ENCODE data around the gene INTS6.

INTS6 gene, protein sequence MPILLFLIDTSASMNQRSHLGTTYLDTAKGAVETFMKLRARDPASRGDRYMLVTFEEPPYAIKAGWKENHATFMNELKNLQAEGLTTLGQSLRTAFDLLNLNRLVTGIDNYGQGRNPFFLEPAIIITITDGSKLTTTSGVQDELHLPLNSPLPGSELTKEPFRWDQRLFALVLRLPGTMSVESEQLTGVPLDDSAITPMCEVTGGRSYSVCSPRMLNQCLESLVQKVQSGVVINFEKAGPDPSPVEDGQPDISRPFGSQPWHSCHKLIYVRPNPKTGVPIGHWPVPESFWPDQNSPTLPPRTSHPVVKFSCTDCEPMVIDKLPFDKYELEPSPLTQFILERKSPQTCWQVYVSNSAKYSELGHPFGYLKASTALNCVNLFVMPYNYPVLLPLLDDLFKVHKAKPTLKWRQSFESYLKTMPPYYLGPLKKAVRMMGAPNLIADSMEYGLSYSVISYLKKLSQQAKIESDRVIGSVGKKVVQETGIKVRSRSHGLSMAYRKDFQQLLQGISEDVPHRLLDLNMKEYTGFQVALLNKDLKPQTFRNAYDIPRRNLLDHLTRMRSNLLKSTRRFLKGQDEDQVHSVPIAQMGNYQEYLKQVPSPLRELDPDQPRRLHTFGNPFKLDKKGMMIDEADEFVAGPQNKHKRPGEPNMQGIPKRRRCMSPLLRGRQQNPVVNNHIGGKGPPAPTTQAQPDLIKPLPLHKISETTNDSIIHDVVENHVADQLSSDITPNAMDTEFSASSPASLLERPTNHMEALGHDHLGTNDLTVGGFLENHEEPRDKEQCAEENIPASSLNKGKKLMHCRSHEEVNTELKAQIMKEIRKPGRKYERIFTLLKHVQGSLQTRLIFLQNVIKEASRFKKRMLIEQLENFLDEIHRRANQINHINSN

DNA sequence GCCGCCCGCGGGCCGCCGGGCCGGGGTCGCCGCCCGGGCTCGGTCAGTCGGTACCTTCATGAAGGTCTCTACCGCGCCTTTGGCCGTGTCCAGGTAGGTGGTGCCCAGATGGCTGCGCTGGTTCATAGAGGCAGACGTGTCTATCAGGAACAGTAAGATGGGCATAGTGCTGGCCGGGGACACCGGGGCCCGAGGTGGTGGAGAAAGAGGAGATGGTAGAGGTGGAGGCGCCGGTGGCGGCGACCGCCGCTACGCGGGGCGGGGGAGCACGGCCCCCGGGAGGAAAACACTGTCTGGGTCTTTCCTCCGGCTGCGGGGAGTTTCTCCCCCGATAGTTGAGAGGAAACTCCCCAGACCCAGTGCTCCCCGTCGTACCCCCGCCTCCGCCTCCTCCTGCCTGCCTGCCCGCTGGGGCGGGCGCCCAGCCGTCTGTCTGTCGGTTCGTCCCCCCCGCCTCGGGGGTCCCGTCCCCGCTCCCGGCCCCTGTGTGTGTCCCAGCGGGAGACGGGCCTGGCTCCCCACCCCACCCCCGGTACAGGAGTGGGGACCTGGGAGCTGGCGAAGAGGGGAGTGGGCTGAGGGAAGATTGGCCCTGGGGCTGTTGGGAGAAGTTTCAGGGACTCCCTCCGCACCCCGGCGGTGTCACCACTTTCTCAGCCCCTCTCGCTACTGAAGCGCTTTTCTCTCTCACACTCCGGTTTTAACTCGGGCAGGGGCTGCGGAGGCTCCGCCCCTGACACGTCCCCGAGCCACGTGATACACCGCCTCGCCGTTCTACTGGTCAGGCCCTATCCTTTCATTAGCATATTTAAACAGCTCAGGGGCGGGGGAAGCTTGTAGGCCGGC, at the start of gene INTS6:
Gene INTS6 (minus strand): TSS at position 676 of the 846 bp plus-strand sequence. CDS start 511 bp downstream, at position 165.
- peak; percentile 97 to 98 for DNase-seq (ENCODE audit: low read depth in 2 of 2)

DNA sequence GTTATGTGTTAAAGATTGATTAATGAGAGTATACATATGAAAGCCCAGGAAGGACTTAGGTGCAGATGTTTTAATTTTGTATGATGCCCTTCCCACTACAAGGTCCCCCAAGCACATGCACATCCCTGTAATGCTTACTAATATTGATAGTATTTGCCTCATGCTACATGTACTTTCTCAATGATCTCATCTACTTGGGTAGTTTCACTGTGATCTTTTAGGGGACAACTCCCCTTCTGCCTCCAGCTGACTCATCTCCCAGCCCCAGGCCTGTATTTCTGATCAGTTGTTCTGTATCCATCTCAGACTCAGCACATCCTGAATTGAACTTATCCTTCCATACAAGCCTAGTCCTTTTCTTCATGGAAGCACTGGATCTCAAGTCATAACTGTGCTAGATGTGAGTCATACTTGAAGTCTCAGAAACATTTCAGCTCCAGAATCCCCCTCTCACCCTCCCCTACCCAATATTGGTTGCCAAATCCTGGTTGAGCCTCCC, 49.4 kb upstream of the INTS6 start:
- DNase-seq (ENCODE audit: low read depth in 2 of 2) = peak in 1 of 2 experiments; percentile 26

DNA sequence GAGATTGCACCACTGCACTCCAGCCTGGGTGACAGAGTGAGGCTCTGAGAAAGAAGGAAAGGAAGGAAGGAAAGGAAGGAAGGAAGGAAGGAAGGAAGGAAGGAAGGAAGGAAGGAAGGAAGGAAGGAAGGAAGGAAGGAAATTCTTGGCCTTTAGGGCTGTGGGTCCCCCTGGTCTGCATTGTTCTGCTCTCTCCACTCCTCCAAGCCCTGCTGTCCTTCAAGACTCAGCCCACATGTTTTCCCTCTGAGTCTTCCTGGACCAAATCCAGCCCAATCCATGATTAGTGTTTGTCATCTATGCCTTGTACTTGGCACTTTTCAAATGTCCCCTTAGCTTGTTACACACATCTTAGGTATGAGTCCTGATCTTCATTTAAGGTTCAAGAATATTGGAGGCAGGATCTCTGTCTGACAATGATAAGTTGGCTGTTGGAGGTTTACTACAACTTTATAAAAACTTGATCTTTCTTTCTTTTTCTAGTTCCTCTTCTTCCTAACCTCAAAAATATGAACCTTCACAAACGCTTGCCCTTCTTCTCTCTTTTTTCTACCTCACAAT, 48.8 kb upstream of the INTS6 start:
- DNase-seq (ENCODE audit: low read depth in 2 of 2) = no peak

DNA sequence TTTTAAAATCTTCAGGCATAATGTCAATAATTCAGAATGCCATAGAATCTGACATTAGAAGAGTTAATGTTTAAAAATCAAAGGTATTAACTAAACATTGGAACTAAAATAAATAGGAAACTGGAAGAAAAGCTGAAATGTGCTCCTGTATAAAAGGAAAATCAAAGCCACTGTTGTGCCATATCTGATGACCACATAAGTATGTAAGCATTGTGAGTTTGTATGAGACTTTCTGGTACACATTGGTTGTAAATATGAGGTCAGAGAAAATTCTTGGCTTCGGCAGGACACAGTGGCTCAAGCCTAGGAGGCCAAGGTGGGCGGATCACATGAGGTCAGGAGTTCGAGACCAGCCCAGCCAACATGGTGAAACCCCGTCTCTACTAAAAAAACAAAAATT, 48.3 kb upstream of the INTS6 start:
- no peak for DNase-seq (ENCODE audit: low read depth in 2 of 2)

DNA sequence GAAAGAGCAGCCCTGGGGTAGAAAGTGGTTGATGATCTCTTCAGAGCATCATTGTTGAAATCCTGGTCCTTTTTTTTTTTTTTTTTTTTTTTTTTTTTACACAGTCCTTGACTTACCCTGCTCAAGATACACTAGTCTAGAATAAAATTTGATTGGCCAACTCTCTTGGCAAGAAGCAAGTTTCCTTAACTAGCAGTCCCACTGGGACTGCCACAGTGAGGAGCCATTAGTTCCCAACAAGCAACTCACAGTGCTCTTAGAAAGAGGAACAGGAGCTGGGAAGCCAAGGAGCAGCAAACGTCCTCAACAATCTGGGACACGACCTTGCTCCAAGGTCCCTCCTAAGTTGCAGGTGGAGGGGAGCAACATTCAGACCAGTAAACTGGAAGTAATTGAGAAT, 47.9 kb upstream of the INTS6 start:
- no peak for DNase-seq (ENCODE audit: low read depth in 2 of 2)

DNA sequence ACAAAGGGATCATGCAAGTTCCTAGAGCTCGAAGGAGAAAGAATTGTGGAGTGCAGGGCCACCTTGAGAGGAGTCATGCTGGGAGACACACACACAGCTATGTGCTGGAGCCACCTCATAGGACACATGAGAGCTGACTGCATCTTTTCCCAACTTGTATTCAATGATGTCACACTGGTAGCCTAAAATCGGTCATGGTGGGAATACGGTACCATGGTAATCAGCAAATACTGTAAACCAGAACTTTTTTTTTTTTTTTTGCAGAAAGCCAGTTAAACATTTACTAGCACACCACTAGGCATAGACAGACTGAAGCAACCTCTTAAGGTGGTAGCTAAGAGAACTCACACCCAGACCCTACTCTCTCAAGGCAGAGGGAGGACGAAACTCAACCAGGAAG, 47.0 kb upstream of the INTS6 start:
- no peak for DNase-seq (ENCODE audit: low read depth in 2 of 2)

DNA sequence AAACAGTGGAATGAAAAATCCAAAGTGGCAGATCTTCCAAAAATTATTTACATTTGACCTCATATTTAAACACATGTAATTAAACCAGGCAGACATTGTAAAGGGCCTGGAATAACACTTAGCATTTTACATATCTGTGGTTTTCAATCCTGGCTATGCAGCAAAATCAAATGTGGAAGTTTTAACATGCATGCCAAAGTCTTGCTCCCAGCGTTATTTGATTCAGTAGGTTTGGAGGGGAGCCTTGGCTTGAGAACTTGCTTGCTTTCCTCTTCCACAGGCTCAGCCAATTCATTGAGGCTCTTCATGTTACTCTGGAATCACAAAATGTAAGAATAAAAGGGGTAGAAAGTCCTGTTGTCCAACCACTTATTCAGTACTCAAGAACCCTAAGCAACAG, 42.5 kb upstream of the INTS6 start:
- DNase-seq (ENCODE audit: low read depth in 2 of 2) = no peak

DNA sequence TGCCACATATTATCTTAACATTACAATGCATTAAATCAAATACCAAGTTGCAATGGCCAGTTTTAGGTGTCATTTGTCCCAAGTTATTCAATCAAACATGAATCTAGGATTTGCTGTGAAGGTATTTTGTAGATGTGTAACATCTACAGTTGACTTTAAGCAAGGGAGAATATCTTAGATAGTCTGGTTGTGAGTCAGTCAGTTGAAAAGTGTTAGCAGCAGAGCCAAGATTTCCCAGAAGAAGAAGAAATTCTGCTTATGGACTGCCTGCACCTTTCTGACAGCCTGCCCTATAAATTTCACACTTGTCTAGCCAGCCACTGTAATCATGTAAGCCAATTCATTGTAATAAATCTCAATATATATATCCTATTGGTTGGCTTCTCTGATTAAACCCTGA, 41.3 kb upstream of the INTS6 start:
- no peak for DNase-seq (ENCODE audit: low read depth in 2 of 2)

DNA sequence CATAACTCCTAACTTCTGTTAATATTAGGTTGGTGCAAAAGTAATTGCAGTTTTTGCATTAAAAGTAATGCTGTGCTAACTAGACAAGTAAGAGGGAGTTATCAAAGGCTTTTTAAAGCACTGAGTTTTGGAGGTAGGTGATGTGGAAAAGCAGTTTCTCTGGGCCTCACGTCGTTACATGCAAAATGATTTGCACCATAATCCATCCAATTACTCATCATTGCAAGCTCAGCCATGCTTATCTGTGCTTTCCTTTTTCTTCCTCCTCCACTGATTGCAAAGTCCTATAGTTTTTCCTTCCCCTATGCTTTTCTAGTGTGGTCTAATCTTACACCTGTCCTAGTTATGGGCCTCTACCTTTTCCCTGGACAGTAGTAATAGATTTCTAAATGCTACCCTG, 35.4 kb upstream of the INTS6 start:
- DNase-seq (ENCODE audit: low read depth in 2 of 2) = no peak

DNA sequence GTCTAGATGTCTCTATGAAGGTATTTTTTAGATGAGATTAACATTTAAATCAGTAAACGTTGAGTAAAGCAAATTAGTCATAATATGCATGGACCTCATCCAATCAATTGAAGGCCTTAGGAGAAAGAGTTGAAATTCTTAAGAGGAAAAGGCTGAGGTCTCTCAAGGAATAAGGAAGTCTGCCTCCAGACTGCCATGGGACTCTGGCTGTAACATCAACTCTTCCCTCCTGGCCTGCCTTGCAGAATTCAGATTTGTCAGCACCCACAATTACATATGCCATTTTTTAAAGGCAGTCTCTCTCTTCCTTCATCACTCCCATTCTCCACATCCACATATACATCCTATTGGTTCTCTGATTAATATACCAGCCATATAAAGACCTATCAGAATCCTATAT, 28.8 kb upstream of the INTS6 start:
- no peak for DNase-seq (ENCODE audit: low read depth in 2 of 2)

DNA sequence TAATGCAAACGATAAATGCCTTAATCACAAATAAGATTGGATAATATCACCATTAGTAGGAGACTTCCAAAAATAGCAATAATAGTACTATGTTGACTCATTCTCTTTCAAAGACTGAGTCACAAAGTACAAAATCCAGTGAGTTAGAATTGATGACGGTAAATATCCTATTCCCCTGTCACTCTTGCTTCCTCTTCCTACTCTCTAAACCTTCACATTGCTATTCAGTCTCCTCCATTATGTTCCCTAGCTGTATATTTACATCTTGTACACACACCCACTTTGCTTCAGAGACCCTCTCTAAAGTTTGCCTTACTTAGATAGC, 26.3 kb upstream of the INTS6 start:
- no peak for DNase-seq (ENCODE audit: low read depth in 2 of 2)

DNA sequence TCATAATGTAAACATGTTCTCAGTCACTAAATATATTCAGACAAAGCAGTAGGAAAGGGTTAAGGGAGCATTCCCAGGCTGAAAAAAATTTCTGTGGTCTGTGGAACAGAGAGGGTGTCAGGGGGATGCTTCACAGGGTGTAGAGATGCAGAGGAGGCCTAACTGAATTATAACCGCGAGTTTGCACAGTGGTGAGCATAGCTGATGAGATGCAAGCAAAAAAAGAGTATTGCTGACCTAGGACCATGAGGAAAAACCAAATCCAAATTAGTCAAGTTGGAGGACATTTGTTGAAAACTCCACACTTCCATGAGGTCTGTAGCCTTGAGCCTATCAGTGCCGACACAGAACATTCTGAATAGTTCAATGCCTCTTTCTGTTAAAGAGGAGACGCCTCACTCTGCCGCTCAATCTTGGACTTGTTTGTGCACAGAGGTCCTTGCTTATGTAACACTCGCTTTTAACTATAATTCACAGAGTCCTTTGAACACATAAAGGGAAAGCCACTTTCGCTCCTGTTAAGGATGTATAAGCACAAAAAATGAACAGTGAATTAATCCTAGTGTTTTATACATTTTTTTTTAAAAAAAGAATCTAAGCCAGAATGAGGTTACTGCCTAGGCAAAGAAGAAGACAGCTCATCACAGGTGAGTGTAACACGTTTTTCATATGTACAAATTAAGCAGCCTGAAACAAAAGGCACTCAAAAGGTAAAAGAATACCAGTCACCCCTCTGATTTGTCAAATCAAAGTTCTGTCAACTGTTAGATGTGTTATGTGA, 25.8 kb upstream of the INTS6 start:
- DNase-seq (ENCODE audit: low read depth in 2 of 2) = no peak

DNA sequence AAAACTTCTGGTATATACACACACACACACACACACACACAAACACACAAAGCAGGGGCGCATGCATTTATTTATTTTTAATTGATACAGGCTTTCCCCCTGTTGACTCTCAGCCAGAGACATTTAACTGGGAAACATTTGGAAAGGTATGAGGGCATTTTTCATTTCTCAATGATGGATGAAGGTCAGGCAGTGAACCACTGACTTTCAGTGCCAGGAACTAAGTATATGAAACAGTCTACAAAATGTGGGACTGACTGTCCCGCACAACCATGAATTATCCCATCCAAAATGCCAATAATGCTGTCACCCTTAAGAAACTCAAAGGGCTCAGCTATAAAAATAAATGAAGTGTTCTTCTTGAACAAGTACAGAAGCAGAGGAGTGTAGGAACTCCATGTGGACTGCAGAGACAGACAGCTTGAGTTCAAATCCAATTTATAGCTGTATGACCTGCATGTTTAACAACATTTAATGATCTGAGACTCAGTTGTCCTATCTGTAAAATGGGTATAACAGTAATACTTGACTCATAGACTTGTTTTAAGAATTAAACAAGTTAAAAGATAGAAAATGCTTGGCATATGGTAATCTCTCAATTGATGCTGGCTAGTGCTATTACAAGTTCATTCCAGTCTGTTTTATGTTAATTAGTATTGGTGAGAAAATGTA, 25.0 kb upstream of the INTS6 start:
- no peak for DNase-seq (ENCODE audit: low read depth in 2 of 2)

DNA sequence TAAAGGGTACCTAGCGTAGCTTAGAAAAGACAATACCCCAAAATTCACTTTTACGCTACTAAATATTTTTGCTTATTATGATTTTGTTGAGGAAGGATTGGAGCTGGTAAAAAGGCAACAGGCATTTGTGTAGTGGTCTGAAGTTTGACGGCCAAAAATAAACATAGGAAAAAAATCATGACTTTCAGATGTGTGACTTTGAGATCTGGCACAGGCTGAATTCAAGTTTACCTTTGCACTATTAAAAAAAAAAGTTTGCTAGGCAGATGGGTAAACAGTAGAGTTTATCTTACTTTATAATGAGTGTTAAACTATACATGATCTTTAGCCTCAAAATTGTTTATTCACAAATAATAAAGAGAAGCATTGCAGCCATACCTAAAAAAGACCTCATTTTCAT, 24.3 kb upstream of the INTS6 start:
- DNase-seq (ENCODE audit: low read depth in 2 of 2) = no peak

DNA sequence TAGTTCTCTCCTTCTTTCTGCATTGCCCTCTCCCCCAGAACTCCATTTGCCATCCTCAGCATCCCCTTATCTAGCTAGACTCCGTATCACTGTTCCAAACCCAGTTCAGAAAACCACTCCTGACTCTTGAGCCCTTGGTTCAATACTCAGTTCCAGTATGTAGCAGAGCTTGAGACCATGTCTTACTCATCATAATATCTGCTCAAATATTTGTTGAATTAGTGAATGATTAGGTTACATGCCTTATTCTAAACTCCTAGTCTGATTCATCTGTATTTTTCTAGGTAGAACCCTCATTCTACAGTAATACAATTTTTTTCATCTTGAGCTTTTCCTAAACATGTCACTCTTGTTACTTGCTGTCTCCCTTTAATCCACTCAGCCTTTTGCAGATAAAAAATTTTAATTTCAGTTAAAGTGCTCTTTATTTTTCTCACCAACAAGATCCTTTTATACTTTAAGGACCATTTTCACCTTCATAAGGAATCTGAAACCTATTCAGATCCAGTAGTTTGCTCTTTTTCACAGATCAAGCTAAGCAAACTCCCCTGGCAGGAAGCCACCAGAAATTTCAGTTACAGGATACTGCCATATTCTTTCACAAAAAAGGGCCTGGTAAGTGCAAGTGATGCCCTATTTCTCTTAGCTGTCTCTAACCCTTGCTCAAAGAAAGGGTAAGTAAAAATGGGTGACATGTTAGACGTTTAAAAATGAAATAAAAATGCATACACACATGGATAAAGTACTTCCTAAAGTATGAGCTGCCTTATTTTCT, 23.1 kb upstream of the INTS6 start:
- no peak for DNase-seq (ENCODE audit: low read depth in 2 of 2)

DNA sequence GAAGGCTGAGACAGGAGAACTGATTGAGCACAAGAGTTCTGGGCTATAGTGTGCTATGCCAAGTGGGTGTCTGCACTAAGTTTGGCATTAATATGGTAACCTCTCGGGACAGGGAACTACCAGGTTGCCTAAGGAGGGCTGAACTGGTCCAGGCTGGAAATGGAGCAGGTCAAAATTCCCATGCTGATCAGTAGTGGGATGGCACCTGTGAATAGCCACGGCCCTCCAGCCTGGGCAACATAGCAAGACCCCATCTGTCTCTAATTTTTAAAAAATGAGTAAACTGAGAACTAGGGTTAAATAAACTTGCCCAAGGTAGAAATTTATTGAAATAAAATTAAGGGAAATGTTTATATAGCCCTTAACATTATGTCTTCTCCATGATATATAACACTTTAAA, 17.0 kb upstream of the INTS6 start:
- no peak for DNase-seq (ENCODE audit: low read depth in 2 of 2)

DNA sequence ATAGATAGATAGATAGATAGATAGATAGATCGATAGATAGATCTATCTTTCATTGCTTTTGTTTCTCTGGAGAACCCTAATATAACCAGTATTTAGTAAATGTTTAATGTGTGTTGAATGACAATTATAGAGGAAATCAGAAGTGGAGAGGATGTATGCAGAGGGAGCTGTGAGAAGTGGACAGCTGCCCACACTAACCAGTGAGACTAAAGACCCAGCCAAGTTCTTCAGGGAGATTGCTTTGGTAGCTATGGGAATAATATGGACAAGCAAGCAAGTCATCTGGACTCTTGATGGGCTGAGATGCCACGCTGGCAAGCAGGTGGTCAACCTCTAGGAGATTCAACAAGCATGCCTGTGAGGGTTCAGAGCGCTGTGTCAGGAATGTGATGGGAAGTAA, 14.9 kb upstream of the INTS6 start:
- no peak for DNase-seq (ENCODE audit: low read depth in 2 of 2)

DNA sequence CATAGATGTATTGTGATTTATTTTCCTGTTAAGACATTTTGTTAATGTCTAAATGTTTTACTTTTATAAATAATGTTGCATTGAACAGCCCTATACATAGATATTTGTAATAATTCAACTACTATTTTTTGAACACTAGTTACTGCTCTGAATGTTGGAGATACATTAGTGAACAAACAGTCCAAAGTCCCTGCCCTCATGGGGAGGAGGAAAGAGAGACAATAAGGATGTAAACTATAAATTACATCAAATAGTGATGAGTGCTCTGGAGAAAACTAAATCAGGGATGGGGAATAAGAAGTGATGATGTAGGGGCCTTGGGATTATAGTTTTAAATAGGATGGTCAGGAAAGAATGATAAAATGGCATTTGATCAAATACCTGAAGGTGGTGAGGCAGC, 12.3 kb upstream of the INTS6 start:
- DNase-seq (ENCODE audit: low read depth in 2 of 2) = no peak

DNA sequence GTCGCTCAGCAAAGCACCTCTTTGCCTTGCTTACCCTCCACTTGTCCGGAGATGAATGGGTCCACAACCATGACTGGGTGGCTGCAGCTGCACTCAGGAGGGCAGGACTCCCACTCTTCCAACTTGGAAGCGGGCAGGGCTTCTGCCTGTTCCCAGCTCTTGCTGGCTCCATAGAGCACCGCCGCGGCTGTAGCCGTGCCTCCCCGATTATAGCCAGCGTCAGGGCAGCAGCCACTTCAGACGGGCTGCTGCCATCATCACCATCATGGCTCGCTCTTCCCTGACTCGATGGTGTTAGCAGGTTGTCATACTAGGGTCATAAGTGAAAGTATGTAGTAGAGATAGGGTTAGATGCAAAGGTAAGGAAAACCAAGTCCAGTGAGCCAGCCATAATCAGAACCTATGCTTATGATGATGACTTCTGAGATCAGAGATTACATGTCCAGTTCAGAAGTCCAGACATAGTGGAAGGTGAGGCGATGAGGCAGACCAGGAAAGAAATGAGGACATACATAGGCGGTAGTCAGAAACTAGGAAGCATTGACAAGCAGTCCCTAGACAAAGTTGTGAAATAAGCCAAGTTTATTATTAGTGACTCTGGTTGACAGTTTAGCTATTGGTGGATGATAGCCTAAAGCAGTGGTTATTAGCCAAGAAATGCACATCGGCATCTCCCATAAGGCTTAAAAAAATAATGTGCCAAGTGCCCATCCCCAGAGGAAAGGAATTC, 4.4 kb upstream of the INTS6 start:
- DNase-seq (ENCODE audit: low read depth in 2 of 2) = no peak
